Left lobe of liver (tissue), 2 donors: ENCODE measurements around the gene PPP4R1. TPM values are rescaled to one million over a fixed set of nuclear protein-coding genes. Genes with fewer than 3 reads are reported as not detected.

Experiments
- ATAC-seq: fragments of 200-7000 bp; cut with Tn5 transposase; one replicate; pipeline ENCODE4 v1.9.1; 2020; ENCODE audit warnings: mild to moderate bottlenecking, moderate library complexity
- DNase-seq: peaks from one replicate; pipeline ENCODE4 v3.0.0-alpha.2; 2020; ENCODE audit warnings: low spot score
- total RNA-seq: library from RNA; stranded (reverse); gene quantifications from one replicate; pipeline ENCODE4 v1.2.1, GENCODE V29; 2021
- donor health status: DM: no; HTN: no; CAD: no; lungs with moderate emphysema.
- donor health status: DM: no; HTN: yes; CAD: no.

The PPP4R1 gene
- total RNA-seq, 1 donor from 2014 or later: 20.1 TPM

DNA sequence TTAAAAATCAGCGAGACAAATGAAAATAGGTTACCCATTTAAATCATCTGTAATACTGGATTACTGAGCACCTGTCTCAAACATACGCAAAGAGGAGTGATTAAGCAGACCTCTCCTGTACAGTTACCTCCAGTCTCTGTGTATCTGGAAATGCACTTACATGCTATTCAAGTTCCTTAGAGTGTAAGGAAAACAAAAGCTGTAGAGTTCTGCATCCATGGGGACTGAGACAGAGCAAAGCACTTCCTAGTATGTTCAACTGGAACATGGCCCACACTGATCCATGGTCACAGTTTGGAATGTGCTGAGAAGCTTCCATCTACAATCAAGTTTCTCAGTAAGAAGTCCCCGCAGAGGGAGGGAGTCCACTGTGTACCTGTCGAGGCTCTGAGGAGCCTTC lies 63.9 kb downstream of the PPP4R1 start:
- ATAC-seq (no peak), DNase-seq (no peak)

DNA sequence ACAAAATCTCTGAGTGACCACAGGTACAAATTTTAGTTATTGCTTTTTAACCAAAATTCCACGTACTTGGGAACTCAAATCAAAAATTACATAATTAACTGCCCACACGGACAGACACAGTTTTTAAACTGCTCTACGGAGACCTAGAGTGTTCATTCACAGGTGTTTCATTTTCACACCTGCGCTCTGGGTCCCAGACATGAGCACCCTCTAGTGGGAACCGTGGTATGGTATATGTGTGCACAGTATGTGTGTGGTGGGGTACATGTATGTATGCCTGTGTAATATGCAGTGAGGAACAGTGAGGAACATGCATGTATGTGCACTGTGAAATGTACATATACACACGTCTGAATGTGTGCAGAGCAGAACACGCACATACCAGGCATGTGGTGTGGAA lies 65.0 kb downstream of the PPP4R1 start:
- DNase-seq (no peak), ATAC-seq (peak; percentile 65)

DNA sequence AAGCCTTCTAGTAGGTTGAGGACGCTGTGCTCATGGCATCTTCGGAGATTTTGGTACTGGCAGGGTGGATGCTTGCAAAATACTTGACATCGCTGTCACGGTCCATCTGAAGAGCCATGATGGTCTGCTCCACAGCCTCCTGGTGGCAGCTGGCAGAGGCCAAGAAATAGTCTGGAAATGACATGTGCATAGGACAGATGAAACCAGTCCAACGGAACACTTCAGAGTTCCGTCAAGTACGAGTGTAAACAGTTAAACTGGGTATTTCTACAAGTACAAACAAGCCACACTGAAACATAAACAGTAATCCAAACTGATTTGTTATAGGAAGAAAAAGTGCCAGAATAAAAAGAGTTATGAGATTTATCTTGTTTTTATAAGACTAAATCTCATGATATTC lies 66.6 kb downstream of the PPP4R1 start:
- DNase-seq (no peak), ATAC-seq (no peak)

DNA sequence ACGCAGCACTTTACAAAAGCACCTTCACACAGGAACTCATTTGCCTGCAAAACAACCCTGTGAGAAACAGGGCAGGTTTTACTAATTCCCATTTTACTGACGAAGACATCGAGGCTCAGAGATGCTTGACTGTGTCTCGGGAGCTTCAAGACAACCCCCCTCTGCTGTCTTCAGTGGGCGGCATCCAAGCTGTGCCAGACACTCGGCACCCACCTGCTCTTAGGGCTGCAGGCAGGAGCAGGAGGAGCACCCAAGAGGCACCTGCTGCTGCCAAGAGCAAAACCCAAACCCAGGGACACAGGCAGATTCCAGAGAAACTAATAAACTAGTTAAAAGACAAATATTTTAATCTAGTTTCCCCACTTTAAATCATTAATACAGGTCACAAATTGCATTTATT lies 67.9 kb downstream of the PPP4R1 start:
- ATAC-seq (no peak), DNase-seq (no peak)

DNA sequence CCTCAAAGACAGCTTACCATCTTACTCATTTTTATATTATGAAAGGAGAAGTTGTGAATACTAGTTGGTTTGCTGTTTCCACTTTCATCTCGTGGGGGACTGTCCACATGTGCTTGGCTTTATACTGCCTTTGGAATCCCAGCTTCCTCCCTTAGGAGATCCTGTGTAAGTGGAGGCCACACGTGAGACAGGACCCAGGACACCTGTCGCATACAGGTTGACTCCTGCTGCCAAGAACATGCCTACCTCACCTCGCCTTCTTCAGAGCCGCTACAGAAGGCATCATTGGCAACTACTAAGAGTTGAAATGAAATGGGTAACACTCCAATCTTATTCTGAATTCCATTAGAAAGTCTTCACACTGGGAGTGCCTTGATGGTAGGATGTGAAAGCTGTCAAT lies 69.3 kb downstream of the PPP4R1 start:
- no peak for ATAC-seq
- no peak for DNase-seq

DNA sequence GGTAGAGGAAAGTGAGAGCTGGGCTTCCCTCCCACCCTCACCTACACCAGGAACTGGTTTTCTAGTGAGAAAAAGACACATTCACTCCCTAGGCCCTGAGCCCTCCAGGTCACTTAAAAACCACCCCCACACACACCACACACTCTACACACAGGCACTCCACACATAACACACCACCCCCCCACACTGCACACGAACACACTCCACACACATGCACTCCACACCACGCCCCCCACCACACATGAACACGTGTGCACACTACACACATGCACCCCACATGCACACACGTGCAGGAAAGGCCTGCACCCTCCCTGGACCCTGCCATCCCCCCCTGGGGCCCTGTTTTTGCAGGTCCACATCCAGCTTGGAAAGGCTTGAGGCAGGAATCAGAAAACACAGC lies 71.4 kb downstream of the PPP4R1 start:
- DNase-seq (no peak), ATAC-seq (no peak)

DNA sequence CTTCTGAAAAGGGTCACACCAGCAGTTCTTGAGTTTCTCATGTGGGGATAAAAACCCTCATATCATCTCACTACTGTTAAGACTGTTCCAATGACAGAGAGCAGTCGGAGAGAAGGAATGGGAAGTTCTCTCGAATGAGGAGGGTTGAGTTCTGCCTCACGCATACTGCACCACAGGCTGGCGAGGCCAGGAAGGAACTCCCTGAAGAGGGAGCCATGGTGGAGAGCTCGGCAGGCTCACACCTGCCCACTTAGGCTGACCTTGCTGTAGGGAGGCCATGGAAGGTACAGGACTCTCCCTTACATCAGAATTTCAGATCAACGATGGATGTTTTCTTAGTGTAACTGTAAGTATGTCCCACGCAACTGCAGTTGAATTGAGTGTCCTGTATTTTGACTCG lies 74.4 kb downstream of the PPP4R1 start:
- no peak for ATAC-seq

DNA sequence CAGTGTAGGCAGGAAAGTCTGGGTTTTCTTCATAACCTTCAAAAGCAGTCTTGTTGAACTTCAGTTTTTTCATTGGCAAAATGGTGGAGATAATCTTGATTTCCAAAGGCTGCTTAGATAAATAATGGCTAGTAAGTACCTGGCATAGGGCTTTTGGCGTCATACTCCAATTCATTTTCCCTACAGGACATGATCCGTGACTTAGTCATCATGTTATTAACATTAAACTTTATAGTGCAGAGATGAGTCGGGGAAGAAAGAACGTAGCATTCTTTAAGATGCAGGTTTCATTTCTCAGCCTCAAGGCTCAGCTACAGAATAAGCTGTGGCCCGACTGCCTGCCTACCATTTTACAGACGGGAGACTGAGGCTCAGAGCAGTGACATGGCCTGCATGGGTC lies 75.1 kb downstream of the PPP4R1 start:
- ATAC-seq (no peak), DNase-seq (no peak)

More for the DNA sequence above, 74.4 kb downstream of the PPP4R1 start:
- DNase-seq: no peak

DNA sequence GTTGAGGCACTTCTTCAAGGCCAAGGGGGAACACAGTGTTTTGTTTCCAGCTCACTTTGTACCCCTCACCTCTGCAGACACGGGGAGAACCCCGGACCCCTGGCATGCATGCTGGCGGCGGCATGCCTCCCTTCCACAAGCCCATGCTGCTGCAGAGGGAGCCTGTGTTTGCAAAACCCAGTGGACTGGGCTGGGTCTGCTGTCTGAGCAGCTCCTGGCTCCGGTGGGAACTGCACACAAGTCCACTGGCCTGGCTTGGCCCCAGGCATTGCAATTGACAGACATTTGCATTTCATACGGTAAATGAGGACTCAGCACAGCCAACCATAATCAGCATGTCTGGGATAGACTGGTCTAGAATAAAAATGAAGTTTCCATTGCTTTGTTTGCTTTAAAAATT lies 76.7 kb downstream of the PPP4R1 start:
- ATAC-seq: no peak

DNA sequence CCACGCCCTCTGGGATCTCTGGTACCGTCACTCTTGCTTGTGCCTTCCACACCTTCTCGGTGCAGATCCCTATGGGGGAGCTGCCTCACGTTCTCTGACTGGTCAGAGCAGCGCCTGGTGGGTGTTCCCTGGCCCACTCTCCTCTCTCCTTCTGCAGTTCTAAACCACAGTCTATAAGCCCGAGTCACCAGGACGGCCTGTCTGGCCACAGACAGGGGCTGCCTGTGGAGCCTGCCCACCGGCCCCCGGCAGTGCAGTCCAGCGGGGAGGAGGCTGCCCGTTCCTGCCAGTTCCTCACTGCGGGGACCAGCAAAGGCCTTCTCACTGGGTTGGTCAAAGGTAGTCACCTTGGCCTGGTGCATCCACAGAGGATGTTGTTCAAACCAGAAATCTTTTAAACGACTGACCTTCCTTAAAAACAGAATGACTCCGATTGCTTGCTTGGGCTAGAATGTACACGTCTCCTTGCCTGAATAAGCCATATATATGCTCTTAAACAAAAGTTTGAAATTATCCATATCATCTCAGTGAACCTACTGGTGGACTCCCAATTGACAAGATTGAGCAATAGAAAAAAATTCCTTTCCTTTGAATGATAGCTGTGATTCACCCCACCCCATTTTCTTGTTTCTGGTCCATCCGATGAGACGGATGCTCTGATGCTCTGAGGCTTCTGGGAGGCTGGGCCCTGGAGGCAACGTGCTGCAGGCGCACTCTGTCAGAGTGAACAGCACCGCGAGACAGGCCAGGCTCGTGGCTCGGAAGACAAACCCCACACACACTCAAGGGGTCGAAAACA lies 77.8 kb downstream of the PPP4R1 start:
- no peak for ATAC-seq
- DNase-seq: no peak

More for the DNA sequence above, 76.7 kb downstream of the PPP4R1 start:
- no peak for DNase-seq

DNA sequence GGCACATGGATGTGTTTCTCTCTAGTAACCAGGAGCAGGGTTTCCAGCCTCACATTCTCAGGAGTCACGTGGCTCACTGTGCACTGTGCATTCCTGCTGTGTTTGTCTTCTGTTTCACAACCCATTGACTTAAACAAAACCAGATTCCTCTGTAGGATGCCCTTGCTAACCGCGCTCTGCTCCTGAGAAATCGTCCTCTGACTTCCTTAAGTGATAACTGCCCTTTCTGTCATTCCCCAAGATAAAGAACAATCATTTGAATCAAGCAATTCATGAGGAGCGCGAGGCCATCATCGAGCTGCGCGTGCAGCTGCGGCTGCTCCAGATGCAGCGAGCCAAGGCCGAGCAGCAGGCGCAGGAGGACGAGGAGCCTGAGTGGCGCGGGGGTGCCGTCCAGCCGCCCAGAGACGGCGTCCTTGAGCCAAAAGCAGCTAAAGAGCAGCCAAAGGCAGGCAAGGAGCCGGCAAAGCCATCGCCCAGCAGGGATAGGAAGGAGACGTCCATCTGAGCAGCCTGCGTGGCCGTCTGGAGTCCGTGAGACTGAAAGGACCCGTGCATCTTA lies 78.8 kb downstream of the PPP4R1 start:
- ATAC-seq: no peak
- no peak for DNase-seq

DNA sequence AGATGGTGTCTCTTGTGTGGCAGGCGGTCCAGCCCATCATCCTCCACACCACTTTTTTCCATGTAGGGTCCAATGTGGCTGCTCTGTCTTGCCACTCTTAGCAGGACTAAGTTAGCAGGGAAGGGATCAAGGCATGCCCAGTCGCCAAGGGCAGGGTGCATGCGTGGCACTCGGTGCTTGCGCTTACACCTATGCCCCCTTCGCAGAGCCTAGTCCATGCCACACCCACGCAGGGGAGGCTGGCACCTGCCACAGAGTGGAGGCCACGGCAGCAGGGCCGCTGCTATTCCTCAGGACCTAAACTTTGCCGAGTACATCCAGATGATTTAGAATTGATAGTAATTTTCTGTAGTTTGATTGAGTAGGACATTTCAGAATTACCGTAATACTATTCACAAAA lies 79.5 kb downstream of the PPP4R1 start:
- DNase-seq (no peak), ATAC-seq (no peak)

DNA sequence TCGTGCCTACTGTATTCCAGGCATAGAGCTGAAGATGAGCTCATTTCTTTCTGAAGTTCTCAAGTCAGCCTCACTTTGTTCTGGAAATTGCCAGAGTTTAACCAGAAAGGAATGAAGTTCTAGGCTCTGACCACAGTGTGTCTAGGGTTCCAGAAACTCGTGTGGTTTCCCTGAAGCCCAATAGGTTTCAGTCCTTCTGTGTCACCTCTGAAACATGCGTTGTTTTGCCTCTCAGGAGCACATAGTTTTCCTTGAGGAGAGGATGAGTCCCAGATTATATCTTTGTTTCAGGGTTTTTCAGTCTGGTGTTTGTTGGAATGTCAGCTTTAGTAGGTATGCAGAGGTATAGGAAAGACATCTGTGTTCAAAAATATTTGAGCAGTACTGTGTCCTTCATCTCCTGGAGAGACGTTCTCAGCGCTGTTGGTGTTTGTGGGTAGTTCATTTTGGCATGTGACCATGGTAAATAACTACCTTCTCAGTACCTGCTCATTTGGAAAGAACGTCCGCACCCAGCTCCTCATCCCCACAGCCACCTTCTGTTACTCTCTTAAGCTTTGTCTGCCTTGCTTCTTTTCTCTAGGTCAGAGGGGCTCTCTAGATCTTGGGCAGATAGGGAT lies 82.5 kb downstream of the PPP4R1 start:
- DNase-seq: no peak
- no peak for ATAC-seq

DNA sequence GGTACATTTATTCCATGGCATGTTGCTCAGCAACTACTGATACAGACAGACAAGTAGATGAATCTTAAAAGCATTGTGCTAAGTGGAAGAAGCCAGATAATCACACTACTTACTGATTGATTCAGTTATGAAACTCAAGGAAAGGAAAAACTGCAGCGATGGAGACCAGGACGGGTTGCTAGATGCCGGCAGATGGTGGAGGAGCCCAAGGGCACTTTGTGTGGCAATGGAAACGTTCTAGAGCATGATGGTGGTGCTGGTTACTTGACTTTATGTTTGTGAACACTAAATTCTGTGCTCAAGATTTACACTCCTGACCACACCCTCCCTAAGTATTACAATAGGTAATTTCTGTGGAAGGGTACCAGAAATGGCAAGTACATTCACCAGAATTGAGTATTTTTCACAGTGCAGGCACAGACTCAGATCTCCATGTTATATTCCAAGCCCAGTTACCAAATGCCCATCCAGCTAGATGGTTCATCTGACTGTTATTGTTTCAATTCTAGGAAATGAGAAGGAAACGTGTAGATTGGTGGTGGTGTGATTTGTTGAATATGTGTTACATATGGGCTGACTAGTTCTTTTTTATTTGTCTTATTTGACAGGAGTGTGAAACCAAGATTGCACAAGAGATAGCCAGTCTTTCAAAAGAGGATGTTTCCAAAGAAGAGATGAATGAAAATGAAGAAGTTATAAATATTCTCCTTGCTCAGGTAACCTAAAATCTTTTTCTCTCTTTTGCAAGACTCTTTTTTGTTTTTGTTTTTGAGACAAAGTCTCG lies 83.9 kb downstream of the PPP4R1 start:
- no peak for ATAC-seq
- no peak for DNase-seq

DNA sequence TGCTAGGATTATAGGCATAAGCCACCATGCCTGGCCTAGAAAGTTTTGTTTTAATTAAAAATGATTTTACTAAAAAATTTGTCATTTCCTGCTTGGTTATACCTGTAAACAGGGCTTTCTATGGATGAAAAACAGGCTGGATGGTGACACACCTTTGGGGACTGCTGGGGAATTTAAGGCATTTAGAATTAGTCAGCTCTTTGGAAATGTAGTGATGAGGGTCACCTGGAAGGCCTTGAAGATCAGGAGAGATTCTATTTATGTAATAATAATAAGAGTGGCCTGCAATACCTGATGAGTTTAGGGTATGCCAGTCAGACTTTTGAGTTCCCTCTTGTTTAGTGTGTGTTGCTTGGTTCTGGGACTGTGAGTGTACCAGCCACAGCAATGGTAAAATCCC lies 87.9 kb downstream of the PPP4R1 start:
- ATAC-seq: no peak
- no peak for DNase-seq

DNA sequence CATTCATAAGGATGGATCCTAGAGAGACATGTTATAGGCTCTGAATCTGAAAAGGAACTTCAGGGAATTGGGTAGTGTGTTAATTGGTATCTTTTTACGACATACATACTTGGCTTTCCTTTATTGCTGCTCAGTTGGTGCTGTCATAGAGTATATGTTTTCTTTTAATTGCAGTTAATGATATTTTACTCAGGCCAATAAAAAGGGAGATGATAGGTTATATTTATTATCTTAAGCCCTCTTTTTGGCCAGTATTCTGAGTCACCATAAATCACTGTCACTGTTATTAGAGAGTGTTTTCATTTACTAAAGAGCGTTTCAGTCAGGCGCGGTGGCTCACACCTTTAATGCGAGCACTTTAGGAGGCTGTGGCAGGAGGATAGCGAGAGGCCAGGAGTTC lies 91.4 kb downstream of the PPP4R1 start:
- DNase-seq: no peak
- ATAC-seq: no peak

DNA sequence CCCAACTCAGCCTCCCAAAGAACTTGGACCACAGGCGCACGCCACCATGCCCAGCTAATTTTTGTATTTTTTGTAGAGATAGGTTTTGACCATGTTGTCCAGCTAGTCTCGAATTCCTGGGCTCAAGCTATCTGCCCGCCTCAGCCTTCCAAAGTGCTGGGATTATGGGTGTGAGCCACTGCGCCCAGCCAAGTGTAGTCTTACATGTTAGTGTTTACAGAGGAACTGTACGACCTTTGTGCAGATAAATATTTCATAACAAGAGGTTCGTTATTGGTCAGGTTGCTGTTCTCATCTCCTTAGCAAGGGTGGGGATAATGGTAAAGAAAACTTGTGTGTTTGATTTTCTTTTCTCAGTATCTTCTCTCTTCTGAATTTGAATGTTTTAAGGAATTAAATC lies 92.6 kb downstream of the PPP4R1 start:
- DNase-seq (no peak), ATAC-seq (peak; percentile 29)

DNA sequence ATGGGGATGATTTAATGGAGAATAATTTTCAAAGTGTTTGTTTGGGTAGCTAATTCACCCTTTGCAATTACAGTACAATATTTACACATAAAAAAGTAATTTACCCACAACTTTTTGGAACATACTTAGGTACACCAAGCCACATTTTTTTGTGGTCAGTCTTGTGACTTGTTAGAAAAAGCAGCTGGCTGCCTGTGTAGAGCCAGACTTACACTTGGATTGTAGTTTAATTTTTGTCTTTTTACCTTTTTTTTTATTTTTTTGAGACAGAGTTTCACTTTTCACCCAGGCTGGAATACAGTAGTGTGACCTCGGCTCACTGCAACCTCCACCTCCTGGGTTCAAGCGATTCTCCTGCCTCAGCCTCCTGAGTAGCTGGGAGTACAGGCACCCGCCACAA lies 93.7 kb downstream of the PPP4R1 start:
- ATAC-seq (no peak), DNase-seq (no peak)

DNA sequence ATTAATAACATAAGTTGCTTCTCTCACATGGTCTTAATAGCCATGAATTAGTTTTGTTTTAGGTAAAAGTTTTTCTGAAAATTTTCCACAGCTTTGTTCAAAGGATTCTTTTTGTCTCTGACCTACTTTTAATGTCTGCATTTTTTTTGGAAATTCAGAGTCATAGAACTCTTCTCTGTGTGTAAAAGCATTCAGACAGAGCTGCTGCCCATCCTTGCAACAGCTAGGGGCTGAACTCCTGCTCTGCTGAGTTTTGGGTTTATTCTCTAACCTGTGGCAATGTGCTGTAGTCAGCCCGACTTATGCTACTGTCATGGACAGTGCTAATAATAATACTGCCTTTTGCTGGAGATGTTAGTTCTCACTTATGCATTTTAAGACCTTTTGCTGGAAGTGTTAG lies 95.0 kb downstream of the PPP4R1 start:
- DNase-seq (no peak), ATAC-seq (no peak)

DNA sequence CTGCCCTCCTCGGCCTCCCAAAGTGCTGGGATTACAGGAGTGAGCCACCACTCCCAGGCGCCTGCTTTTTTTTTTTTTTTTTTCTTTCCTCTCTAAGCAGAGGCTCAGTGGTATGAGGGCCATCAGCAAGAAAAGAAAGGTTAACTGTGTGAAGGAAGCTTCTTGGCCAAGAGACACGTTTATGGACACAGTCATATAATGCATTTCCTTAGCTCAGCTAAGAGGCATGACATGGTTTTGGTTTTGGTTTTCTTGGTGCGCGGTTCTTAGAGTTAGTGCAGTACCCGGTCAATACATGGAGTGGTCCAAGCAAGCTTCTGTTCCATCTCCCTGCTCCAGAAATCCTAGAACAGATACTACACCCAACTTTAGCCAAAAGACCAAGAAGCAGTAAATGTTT lies 96.5 kb downstream of the PPP4R1 start:
- DNase-seq (no peak), ATAC-seq (no peak)

DNA sequence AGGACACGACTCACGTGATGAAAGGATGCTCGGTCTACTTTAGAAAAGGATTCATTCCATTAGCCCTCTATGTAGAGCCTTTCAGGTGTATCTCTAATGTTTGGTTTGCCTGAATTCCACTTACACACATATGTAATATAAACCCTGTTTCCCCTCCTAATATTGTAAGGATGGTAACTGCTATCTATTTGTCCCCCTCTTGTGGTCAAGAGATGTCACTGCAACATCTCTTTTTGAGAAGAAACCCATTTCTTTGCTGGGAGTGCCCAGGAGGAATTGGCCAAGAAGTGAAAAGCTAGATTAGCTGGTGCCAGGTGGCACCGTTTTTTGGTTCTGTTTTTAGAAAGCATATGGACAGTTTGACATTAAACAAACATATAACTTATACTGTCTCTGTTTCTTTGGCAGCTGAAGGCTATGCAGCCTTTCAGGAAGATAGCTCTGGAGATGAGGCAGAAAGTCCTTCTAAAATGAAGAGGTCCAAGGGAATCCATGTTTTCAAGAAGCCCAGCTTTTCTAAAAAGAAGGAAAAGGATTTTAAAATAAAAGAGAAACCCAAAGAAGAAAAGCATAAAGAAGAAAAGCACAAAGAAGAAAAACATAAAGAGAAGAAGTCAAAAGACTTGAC lies 97.8 kb downstream of the PPP4R1 start:
- DNase-seq (no peak), ATAC-seq (peak; percentile 88)
